ENCODE results near the gene FANCE. TPM values are rescaled to one million over a fixed set of nuclear protein-coding genes. Genes with fewer than 3 reads are reported as not detected.

FANCE gene
- polyA plus RNA-seq, 1 donor from 2014 or later = 7.1 TPM

GRCh38 chr6:35500782-35501181 lies 48.6 kb downstream of the FANCE start:
- no peak overlapping the region for H3K4me2 ChIP-seq (ENCODE audit: low read length)
- no peak overlapping the region for H3K27ac ChIP-seq (ENCODE audit: low read length)
- H3K79me2 ChIP-seq (replicated peaks; ENCODE audit: insufficient read depth, low read length) = no peaks in the 10 kb centered on the region
- no peak overlapping the region for H3K4me3 ChIP-seq (ENCODE audit: low read length)
- no peaks in the 10 kb centered on the region for H4K20me1 ChIP-seq (ENCODE audit: insufficient read depth)
- H3K27me3 ChIP-seq (ENCODE audit: insufficient read depth, low read depth, low read length) = peaks cover 28% of the 10 kb centered on the region
- H3F3A ChIP-seq (ENCODE audit: insufficient read depth, low read length, poor library complexity, severe bottlenecking) = no peaks in the 10 kb centered on the region
- no peaks in the 10 kb centered on the region for H3K36me3 ChIP-seq (ENCODE audit: insufficient read depth, low read length)
- H3K9me2 ChIP-seq (ENCODE audit: insufficient read depth, low read length) = no peaks in the 10 kb centered on the region
- no peak overlapping the region for H3K9ac ChIP-seq (ENCODE audit: low read length)
- no peak overlapping the region for H2AFZ ChIP-seq (ENCODE audit: low read depth, low read length)
- H3K9me3 ChIP-seq (ENCODE audit: low read length) = no peaks in the 10 kb centered on the region
- TF ChIP-seq SMC3 (conservative IDR thresholded peaks at IDR 0.05; ENCODE audit: poor library complexity) (no peak), EP300 (conservative IDR thresholded peaks at IDR 0.05; ENCODE audit: poor library complexity, severe bottlenecking) (no peak), POLR2AphosphoS5 (IDR thresholded peaks at IDR 0.05) (no peak), TAF1 (IDR thresholded peaks at IDR 0.05; ENCODE audit: low read depth) (no peak), RAD21 (conservative IDR thresholded peaks at IDR 0.05) (no peak), EZH2 (IDR thresholded peaks at IDR 0.05; ENCODE audit: borderline replicate concordance, insufficient read depth, low read length, poor library complexity, severe bottlenecking) (no peak)

- Histone ChIP-seq H3K9me3 (ENCODE audit: low read length) (no peaks in the 10 kb centered on the region), H2AFZ (ENCODE audit: low read depth, low read length) (no peak overlapping the region), H3K27ac (ENCODE audit: low read length) (no peak overlapping the region), H3K9ac (ENCODE audit: low read length) (no peak overlapping the region), H3K4me3 (ENCODE audit: low read length) (no peak overlapping the region), H3K4me2 (ENCODE audit: low read length) (no peak overlapping the region), H3F3A (ENCODE audit: insufficient read depth, low read length, poor library complexity, severe bottlenecking) (no peaks in the 10 kb centered on the region), H3K79me2 (replicated peaks; ENCODE audit: insufficient read depth, low read length) (no peaks in the 10 kb centered on the region), H3K36me3 (ENCODE audit: insufficient read depth, low read length) (no peaks in the 10 kb centered on the region), H4K20me1 (ENCODE audit: insufficient read depth) (no peaks in the 10 kb centered on the region), H3K9me2 (ENCODE audit: insufficient read depth, low read length) (no peaks in the 10 kb centered on the region), H3K27me3 (ENCODE audit: insufficient read depth, low read depth, low read length) (peaks cover 20% of the 10 kb centered on the region)
- TF ChIP-seq POLR2AphosphoS5 (IDR thresholded peaks at IDR 0.05) (no peak), REST (IDR thresholded peaks at IDR 0.05; ENCODE audit: borderline replicate concordance) (no peak)
Measured at GRCh38 chr6:35501784-35502183, 49.6 kb downstream of the FANCE start.

GRCh38 chr6:35503534-35503933 lies 51.4 kb downstream of the FANCE start:
- H3K27ac ChIP-seq (ENCODE audit: low read length) = no peak overlapping the region
- TF ChIP-seq TAF1 (IDR thresholded peaks at IDR 0.05; ENCODE audit: low read depth) (no peak), RAD21 (conservative IDR thresholded peaks at IDR 0.05) (no peak), CTCF (IDR thresholded peaks at IDR 0.05; ENCODE audit: poor library complexity, severe bottlenecking) (no peak), SMC3 (conservative IDR thresholded peaks at IDR 0.05; ENCODE audit: poor library complexity) (no peak), REST (IDR thresholded peaks at IDR 0.05; ENCODE audit: borderline replicate concordance) (no peak), EZH2 (IDR thresholded peaks at IDR 0.05; ENCODE audit: borderline replicate concordance, insufficient read depth, low read length, poor library complexity, severe bottlenecking) (no peak), MXI1 (conservative IDR thresholded peaks at IDR 0.05; ENCODE audit: poor library complexity, severe bottlenecking) (no peak), POLR2AphosphoS5 (IDR thresholded peaks at IDR 0.05) (no peak), EP300 (conservative IDR thresholded peaks at IDR 0.05; ENCODE audit: poor library complexity, severe bottlenecking) (no peak)
- H3K4me3 ChIP-seq (ENCODE audit: low read length) = no peak overlapping the region
- H3K4me2 ChIP-seq (ENCODE audit: low read length) = no peak overlapping the region
- H3K27me3 ChIP-seq (ENCODE audit: insufficient read depth, low read depth, low read length) = peaks cover 7% of the 10 kb centered on the region
- H3K9me2 ChIP-seq (ENCODE audit: insufficient read depth, low read length) = no peaks in the 10 kb centered on the region
- H3K36me3 ChIP-seq (ENCODE audit: insufficient read depth, low read length) = no peaks in the 10 kb centered on the region
- H3K79me2 ChIP-seq (replicated peaks; ENCODE audit: insufficient read depth, low read length) = no peaks in the 10 kb centered on the region
- no peaks in the 10 kb centered on the region for H3F3A ChIP-seq (ENCODE audit: insufficient read depth, low read length, poor library complexity, severe bottlenecking)
- H3K9me3 ChIP-seq (ENCODE audit: low read length) = no peaks in the 10 kb centered on the region
- H3K9ac ChIP-seq (ENCODE audit: low read length) = no peak overlapping the region
- no peak overlapping the region for H2AFZ ChIP-seq (ENCODE audit: low read depth, low read length)
- no peaks in the 10 kb centered on the region for H4K20me1 ChIP-seq (ENCODE audit: insufficient read depth)
